HG02943 (cell line): ENCODE data around the gene MYL7.

Source experiments
- ATAC-seq: cut with Tn5 transposase; IDR thresholded peaks from one replicate; pipeline ENCODE4 v1.9.1; 2021; ENCODE audit warnings: mild to moderate bottlenecking, low read depth, moderate library complexity; ENCODE audit not compliant: unreplicated experiment

Gene MYL7

DNA sequence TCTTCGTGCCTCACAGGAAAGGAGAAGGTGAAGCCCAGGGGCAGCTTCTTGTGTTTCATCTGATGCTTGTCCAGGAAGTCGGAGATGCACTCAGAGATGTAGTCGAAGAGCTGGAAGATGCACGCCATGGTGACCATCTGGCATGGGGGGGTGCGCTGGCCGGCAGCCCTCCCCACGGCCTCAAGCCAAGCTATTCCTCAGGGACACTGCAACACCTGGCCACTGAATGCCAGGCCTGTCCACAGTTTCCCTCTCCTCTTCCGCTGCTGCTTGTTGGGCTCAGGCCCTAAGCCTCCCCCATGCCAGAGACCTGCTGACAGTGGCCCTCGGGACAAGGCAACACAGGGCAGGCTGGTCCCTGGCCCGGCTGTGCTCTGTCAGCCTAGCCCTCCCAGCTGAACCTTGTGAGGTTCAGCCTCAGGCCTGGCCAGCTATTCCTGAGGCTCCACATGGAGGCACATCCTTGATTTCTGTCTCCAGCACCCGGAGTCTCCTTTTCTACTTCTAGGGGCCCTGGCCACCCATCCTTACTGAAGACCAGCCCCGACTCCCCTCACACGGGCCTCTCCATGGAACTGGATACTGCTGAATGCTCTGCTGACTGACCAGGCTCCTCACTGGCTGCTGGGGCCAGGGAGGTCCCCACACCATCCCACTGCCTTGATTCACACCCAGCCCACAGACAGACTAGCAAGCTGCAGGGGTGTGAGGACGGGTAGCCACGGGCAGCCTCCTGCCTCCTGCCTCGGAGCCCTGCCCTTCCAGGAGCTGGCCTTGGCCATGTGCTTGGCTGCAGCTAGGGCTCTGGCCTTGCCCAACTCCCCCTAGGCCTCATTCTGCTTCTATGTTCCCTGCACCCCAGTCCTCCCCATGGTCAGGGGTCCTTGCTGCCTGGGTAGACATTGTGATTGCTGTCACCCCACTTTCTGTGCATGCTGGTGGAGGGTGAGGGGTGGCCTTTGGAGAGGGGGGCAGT is 10.1 kb upstream of the MYL7 start:
- no peak for ATAC-seq

DNA sequence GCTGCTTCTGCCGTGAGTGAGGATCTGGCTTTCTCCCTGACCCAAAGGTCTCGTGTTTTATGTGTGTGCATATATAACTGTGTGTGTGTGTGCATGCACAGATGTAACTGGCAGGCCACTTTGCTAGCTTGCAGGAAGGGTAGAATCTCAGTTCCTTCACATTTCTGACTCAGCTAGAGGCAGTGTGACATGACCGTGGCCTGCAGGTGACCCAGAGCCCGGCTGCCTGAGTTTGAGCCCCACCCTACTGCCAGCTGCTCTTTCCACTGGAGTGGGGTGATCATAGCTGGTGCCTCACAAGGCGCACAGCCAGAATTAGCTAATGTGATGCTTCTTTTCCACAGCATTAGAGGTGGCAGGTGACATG is 9.3 kb upstream of the MYL7 start:
- no peak for ATAC-seq

DNA sequence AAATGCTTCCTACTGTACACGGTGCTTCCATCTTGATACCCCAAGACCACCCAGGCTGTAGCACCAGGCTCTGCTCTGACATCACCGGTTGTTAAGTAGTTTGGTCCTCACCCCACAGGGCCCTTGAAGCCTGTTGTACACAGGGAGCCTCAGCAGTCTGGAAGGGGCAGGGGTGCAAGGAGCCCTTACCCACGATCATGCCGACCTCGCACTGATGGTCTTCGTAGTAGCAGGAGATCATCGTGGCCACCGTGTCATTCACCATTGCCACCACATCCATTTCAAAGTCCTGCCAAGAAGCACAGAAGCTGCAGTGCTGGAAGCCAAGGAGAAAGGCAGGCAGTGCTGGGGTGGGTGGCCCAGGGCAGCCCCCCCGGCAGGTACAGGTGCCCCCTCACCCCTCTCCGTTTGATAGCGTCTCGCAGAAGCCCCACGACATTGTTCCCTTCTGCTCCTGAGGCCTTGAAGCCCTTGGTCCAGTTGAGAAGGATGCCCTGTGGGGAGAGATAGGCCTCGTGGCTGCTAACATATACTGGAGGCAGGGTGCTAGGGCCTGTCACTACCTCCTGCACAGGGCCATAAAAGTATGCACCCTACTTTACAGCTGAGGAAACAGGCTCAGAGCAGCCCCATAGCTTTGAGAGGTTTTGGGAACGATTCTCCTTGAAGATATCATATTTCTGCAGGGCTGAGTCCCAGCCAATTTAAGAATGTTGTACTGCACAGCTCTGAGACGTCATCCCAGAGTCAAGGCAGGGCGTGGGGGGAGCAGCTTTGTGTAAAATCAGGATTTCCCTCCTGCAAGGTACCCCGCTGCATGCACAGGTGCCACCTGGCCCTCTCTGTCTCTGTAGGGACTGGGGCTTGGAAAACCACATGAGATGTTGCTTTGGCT is 8.7 kb upstream of the MYL7 start:
- no peak for ATAC-seq

DNA sequence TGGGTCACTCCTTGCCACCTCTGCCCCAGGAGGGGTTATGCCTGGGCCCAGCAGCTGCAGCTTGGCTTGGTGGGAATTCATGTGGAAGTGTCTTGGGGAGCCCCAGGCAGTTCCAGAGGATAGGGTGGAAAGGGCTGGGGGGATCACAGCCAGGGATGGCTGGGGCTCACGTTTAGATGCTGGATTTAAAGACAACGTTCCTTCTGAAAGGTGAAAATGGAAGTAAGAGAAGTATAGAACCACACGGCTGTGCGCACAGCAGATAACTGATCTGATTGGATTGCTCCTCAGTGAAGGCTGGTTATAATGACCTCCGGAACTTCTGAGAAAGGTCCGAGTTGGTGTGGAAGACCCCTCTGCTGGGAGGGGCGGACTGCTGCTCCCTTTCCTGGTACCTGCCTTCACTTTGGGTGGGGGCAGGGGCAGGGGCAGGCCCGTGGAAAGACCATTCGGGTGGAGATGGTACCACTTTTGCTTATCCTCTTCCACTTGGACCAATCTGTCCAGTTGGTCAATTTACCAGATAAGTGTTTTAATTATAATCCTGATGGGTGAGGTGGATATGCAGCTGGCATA is 7.9 kb upstream of the MYL7 start:
- ATAC-seq = no peak

DNA sequence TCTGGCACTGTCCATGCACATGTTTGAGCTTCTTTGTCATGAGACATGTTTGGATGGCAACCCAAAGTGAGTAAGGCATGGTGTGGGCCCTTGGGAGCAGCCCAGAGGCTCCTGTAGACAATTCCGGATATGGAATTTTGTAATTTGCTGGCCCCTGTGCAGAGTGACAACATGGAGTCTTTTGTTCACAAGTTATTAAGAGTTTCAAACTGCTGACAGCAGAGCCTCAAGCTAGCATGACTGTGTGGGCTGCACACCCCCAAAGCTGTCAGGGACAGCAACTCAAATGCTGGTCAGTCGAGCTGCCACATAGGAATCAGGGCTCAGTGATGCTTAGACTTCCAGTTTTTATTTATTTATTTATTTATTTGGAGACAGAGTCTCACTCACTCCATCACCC is 7.0 kb upstream of the MYL7 start:
- no peak for ATAC-seq

DNA sequence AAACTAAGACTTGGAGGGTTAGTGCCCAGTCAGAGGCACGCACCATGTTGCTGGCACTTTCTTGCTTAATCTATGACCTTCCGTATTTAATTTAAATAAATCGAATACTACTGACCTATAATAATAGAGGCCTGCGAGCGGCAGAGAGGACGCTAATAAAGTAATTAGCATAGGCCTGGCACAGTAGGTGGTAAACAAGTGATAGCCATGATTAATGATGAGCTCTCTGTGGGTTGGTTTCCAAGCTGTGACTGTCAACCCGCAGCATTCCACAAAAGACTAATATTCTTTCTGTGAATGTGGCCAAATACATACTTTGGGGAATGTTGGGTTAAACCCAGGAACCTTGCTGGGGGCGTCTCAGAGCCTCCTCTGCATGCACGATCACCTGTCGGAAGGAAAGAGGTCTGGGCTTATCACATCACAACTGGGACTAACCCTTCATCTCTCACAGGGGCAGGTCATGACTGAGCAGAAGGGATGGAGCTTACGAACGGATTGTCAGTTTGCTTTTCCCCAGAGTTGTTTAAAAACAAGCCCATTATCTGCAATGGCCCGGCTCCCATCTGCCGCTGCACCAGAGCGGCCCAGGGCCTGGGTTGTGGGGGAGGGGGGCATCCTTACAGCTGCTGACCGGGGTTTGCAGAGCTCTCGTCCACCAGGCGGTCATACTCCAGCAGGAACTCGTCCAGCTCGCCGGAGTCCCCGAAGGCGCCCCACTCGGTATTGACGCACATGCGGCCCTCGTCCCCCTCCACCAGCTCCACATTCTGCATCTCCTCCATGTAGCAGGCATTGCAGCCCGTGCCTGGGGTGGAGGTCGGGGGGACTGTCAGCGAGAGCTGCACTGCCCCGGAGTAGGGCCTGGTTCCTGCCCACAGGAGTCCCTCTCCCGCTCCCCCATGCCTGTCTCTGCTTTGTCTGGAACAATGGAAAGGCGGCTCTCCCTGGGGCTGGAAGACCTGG is 6.2 kb upstream of the MYL7 start:
- ATAC-seq = no peak

DNA sequence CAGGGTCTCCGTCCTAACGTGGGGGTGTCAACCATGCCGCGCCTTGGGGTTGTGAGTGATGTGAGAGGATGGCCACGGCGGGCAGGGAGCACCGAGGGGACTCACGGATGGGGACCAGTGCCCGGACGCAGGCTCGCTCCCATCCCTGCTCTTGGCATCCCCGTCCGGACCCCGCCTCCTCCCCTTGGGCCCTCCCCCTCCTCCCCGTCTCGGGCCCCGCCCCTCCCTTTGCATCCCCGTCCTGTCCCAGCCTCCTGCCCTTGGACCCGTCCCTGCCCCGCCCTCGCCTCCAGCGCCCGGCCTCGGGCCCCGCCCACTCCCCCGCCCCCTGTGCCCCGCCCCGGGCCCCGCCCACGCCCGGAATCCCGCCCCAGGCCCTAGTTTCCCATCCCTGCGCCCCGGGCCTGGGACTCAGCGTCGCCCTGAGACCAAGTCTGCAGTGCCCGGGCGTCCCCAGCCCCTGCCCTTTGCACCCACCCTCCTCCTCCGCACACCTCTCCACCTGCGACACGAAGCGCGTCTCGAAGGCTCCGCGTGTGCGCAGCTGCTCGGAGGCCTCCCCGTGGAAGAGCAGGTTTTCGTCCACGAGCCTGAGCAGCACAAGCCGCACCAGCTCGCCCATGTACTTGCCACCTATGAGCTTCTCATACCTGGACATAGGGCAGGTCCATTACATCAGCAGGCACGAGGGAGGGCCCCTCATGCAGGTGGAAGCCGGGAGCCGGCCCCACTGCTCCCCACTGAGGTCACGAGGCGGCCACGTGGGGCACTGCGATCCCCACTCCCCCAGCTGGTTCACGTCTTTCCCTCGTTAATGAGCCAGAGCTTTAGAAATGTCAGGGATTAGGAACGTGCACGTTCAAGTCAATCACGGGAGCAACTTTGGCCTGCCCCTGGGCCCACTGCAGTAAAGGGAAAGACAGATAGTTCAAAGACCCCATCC is 5.1 kb upstream of the MYL7 start:
- no peak for ATAC-seq

DNA sequence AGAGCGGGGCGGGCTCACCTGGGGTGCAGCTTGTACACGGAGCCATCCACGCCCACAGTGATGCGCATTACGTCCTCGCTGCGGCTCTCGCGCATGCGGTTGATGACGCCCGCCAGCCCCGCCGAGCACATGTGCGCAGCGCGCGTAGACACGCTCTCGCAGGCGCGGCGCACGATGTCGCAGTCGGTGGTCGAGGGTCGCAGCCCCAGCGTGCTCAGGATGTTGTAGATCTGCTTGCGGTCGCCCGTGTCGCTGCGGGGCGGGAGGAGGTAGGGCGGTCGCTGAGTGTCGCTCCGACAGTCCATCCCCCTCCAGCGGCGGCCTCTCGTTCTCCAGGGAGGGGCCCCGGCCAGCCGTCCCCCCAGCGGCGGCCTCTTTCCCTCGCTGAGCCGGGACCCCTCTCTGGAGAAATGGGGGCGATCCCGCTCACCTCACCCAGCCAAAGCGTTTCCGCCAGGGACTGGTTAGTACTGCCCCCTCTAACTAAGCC is 4.4 kb upstream of the MYL7 start:
- ATAC-seq = no peak

DNA sequence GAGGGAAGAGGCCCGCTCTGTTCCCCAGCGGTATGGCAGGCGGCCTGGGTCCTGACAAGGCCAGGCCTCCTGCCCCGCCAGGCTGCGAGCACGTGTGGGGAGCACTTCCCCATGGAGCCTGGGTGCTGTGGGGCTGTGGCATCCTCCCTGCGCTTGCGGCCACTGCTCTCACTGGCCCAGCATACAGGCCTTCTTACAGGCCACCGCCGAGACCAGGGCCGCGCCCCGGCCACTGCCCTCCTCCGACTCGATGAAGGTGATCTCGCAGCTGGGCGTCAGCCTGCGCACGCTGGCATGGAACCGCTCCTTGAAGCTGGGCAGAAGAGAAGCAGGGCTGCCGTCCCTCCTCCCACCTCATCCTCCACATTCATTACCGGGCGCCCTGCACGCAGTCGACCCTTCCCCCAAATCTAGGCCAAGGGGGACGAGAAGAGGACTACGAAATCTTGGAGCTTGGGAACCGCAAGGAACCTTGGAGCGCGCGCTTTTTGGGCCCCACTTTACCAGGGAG is 3.9 kb upstream of the MYL7 start:
- no peak for ATAC-seq

DNA sequence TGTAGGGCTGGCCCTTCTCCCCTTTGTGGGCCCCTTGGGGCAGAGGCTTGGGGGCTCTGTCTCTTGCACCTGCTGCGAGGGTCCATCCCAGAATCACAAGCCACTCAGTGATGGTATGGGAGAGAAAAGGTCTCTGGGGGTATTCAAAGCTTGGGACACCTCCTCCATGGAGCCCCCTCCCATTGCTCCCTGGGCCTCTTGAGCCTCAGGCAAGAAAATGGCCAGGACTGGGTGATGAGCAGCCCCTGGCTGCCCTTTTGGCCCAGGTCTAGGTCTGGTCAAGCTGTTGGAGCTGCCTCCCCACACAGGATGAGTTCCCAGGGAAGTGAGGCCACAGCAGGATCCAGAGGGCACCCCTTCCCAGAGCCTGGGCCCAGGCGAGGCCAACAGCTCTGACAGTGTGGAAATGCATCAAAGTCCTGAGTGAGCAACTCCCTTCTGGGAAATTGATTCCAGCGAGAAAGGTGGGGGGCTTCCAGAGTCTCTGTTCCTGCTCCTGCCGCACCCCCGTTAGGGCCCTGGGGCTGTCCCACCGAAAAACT is 3.4 kb upstream of the MYL7 start:
- no peak for ATAC-seq

DNA sequence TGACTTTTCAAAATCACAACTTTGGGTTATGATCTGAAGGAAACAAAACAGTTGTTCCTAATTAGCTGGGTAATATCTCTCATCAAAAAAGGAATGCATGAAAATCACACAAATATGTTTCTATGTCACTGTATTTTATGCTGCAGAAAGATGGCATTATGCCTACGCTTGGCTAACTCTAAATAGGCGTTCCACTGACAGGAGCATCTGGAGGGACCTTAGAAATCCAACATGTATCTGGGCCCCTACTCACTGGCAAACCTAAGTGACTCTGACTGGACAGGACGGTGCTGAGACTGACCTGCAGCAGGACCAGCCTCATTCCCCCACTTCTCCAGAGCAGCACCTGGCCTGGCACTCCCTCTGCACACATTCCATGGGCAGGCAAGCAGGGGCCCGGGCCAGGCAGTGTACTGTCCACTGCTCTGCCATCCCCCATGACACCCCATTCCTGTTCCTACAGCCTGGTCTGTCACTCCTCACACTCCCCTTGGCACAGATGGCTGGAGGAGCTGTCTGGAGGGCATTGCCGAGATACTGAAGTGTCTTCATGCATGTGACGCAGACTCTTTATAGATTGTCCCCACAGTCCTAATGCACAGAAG is 2.6 kb upstream of the MYL7 start:
- ATAC-seq = no peak

DNA sequence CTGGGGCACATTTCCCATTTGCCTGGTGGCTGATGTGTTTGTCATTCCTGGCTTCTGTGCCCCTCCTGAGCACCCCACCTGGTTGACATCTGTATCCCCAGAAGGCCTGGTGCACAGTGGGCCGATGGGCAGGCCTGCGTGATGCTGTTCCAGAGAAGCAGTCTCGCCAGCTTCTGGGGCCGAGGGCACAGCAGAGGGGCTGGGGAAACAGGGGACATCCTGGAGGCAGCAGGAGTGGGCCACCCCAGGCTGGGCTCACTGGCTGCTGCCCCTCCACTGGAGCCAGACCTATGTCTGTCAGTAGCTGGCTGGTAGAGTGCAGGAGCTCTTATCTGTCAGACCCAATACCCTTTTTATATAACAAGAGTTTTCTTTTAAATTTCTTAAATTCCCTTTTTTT is 896 bp upstream of the MYL7 start:
- no peak for ATAC-seq

DNA sequence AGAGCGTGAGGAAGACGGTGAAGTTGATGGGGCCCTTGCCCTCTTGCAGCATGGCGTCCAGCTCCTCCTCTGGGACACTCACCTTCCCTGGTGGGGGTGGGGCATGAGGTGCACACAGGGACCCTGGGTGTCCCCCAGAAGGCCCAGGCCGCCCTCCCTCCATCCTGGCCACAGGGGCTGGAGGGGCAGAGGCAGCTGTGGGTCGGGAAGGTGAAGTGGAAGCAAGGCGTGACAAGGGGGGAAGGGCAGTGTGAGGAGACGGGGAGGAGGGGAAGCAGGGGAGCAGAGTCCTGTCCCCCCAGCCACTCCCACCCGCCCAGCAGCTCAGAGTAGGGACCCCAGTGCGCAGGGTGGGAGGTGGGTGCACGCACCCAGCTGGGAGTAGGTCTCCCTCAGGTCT is 791 bp downstream of the MYL7 start:
- ATAC-seq = no peak

DNA sequence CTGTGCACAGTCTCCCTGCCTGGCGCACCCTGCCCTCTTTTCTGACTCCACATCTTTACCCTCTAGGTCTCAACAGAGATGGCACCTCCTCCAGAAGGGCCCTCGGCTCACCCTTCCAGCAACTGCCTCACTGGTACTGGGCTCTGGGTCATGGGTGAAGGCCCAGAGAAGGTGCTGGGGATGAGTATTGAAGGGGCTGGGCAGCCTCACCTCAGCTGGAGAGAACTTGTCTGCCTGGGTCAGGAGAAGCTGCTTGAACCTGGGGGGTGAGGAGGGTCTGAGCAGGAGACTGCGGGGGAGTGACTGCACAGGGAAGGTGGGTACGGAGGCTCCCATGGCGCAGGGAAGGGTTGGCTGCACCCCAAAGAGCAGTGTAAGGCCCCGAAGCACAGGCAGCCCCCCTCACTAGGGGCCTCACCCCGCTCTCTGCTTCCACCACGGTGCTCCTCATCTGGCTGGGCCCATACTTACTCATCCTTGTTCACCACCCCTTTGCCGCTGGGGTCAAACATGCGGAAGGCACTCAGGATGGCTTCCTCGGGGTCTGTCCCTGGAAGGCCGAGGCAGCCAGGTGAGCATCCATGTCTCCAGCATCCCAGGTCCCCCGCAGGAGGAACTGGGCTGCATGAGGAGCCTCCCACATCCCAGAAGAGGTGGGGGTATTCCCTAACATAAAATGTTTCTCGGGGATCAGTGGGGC is 1.7 kb downstream of the MYL7 start:
- ATAC-seq = no peak

DNA sequence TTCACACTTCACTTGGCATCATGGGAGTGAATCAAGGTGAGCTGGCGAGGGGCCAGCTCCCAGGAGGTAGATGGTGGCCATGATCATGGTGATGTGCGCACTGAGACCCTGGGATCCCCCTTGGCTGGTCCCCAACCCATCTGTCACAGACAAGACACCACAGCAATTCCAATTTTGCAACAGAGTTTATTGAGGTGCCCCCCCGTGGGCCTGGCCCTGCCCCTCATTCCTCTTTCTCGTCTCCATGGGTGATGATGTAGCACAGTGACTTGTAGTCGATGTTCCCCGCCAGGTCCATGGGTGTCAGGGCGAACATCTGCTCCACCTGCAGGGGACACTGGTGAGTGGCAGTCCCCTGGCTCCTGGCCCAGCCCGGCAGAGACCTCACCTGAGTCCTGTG is 2.4 kb downstream of the MYL7 start:
- ATAC-seq = no peak

DNA sequence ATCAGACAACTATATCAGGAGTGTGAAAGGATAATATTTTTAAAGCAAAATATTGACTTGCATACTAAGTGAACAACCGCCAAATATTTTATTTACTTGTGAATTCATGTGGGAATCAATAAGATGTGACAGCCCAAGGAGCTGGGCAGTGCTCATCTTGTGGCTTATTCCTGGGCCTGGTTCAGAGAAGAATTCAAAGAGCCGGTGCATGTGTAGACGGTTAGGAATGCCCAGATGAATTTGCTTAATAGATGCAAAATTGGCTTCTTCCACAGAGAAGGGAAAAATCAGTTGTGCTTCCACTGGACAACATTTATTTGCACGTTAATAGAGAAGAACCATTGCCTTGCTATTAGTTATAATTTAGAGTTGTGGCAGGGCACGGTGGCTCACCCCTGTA is 4.4 kb downstream of the MYL7 start:
- no peak for ATAC-seq

DNA sequence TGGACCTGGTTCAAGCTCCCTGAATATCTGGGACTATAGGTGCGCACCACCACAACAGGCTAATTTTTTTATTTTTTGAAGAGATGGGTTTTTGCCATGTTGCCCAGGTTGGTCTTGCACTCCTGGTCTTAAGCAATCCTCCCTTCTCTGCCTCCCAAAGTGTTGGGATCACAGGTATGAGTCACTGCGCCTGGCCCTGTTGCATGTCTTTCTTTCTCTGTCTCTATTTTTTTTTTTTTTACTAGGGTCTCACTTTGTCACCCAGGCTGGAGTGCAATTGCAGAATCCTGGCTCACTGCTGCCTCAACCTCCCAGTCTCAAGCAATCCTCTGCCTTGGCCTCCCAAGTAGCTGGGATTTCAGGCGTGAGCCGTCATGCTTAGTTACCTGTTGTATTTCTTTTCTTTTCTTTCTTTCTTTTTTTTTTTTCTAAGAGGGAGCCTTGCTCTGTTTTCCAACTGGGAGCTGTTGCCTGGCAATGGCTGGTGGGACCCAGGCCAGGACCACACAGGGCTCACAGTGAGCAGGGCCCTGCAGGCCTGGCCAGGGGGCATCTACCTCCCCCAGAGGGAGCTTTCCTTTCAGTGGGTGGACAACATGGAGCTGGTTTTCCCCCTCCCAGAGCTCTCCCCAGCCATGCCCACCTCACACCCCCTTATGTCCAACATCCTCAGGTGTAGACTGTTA is 6.0 kb downstream of the MYL7 start:
- ATAC-seq = no peak
